ENCODE measurements around the gene SPDYE1.
"Not testable (repeated sequence)": the region's sequence is repeated elsewhere in the genome, so short reads cannot be mapped to it uniquely, and the experiment has no call there.

DNA sequence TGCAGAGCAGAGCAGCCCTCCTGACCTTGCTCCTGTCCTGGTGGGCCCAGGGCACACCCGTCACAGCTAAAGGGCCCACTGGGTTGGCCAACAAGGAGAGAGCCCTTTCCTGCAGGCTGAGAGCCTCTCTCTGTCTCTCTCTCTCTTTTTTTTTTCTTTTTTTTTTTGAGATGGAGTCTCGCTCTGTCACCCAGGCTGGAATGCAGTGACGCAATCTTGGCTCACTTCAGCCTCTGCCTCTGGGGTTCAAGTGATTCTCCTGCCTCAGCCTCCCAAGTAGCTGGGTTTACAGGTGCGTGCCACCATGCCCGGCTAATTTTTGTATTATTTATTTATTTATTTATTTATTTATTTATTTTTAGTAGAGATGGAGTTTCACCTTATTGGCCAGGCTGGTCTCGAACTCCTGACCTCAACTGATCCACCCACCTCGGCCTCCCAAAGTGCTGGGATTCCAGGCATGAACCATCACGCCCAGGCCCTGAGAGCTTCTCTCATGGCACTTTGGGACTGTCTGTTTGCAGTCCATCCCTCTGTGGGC is 23.6 kb upstream of the SPDYE1 start:
- TF ChIP-seq, protein P1, sequence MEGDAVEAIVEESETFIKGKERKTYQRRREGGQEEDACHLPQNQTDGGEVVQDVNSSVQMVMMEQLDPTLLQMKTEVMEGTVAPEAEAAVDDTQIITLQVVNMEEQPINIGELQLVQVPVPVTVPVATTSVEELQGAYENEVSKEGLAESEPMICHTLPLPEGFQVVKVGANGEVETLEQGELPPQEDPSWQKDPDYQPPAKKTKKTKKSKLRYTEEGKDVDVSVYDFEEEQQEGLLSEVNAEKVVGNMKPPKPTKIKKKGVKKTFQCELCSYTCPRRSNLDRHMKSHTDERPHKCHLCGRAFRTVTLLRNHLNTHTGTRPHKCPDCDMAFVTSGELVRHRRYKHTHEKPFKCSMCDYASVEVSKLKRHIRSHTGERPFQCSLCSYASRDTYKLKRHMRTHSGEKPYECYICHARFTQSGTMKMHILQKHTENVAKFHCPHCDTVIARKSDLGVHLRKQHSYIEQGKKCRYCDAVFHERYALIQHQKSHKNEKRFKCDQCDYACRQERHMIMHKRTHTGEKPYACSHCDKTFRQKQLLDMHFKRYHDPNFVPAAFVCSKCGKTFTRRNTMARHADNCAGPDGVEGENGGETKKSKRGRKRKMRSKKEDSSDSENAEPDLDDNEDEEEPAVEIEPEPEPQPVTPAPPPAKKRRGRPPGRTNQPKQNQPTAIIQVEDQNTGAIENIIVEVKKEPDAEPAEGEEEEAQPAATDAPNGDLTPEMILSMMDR (conservative IDR thresholded peaks at IDR 0.05 in 1 of 2, IDR thresholded peaks at IDR 0.05 in 1 of 2; ENCODE audit: low read depth in 1 of 2, low read length in 2 of 2) = not testable (repeated sequence)
- not testable (repeated sequence) for TF ChIP-seq EZH2 (IDR thresholded peaks at IDR 0.05; ENCODE audit: low read length, missing control alignments)

Data from fibroblast of lung (primary cell).